GM18505 (cell line): ENCODE measurements around the gene ZNF462.
"Not testable (repeated sequence)": the region's sequence is repeated elsewhere in the genome, so short reads cannot be mapped to it uniquely, and the experiment has no call there.

ENCODE experiments used
- ATAC-seq: cut with Tn5 transposase; IDR thresholded peaks from one replicate; pipeline ENCODE4 v1.9.1; 2021; ENCODE audit not compliant: unreplicated experiment
- POLR2A ChIP-seq: IDR thresholded peaks from 4 replicates; pipeline ENCODE4 v1.6.1; 2011; ENCODE audit warnings: borderline replicate concordance; ENCODE audit not compliant: insufficient read depth, insufficient read length; ENCODE audit errors: extremely low read depth

The ZNF462 gene

DNA sequence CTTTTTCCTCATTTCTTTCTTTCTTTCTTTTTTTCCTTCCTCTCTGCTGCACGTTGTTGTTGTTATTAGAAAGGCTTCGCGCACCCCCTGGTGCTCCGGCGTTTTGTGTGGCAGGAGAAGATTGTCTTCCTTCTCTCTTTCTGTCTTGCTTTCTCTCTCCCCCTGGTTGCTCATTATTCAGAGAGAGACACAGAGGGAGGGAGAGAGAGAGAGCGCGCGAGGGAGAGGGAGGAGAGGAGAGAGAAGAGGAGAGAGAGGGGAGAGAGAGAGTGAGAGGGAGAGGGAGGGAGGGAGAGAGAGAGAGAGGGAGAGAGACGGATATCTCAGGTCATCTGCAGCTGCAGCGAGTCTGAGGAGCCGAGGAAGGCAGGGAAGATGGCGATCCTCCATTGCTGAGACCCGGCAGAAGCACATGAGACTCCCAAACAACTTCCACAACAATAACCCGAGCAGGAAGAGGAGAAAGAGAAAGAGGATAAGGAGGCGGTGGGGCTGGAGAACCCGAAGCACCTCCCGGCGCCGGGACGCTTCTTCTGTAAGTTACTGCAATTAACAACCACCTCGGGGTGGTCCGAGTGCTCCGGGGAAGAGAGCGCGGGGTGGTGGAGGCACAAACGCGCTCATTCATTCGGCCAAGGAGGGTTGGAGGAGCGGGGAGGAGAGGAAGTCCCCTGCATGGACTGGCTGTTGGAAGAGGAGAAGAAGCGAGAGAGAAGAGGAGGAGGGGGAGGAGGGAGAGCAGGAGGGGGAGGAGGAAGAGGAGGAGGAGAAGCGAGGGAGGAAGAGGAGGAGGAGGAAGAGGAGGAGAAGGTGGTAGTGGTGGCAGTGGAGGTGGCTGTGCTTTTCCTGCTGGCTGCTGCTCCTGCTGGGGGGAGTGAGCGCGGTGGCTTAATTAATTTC, at the start of gene ZNF462:
TSS of gene ZNF462 (plus strand) at position 346 of the 900 bp plus-strand sequence. CDS start 60,218 bp downstream, outside the sequence.
- no peak for TF ChIP-seq POLR2A

GRCh38 chr9:106816524-106816923, 46.4 kb upstream of the ZNF462 start:
- no peak for ATAC-seq
- no peak for TF ChIP-seq POLR2A

More for the DNA sequence above, at the start of gene ZNF462:
- no peak for ATAC-seq

DNA sequence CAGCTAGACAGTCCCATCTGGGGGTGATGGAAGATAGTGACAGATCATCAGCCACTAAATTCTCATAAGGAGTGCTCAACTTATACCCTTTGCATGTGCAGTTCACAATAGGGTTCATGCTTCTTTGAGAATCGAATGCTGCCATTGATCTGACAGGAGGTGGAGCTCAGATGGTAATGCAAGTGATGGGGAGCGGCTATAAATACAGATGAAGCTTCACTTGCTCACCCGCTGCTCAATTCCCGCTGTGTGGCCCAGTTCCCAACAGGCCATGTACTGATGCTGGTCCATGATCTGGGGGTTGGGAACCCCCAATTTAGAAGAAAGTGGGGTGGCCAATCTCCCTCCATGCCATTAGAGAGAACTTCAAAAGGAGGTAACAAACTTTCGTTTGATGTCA, 44.9 kb upstream of the ZNF462 start:
- no peak for ATAC-seq
- TF ChIP-seq POLR2A: no peak

GRCh38 chr9:106820866-106821265, 42.1 kb upstream of the ZNF462 start:
- TF ChIP-seq POLR2A: no peak

DNA sequence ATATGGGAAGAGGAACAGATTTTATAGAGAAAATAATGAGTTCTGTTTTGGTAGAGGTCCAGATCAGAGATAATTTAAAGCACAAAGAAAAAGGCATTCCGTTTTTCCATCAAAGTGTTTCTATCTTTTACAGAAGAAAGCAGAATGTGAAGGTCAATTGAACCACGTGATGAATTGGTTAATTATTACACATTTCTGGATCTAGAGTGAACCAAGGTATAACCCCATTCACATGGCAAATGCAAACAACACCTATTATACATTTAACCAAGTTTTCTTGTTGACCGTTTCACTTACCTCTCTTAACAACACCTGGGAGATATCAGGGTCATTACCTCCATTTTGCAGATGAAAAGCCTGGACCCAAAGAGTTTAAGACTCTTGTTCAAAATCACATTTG, 34.9 kb upstream of the ZNF462 start:
- ATAC-seq: no peak
- TF ChIP-seq POLR2A: no peak

More at GRCh38 chr9:106820866-106821265, 42.1 kb upstream of the ZNF462 start:
- no peak for ATAC-seq

GRCh38 chr9:106828965-106829364, 34.0 kb upstream of the ZNF462 start:
- no peak for TF ChIP-seq POLR2A
- no peak for ATAC-seq

DNA sequence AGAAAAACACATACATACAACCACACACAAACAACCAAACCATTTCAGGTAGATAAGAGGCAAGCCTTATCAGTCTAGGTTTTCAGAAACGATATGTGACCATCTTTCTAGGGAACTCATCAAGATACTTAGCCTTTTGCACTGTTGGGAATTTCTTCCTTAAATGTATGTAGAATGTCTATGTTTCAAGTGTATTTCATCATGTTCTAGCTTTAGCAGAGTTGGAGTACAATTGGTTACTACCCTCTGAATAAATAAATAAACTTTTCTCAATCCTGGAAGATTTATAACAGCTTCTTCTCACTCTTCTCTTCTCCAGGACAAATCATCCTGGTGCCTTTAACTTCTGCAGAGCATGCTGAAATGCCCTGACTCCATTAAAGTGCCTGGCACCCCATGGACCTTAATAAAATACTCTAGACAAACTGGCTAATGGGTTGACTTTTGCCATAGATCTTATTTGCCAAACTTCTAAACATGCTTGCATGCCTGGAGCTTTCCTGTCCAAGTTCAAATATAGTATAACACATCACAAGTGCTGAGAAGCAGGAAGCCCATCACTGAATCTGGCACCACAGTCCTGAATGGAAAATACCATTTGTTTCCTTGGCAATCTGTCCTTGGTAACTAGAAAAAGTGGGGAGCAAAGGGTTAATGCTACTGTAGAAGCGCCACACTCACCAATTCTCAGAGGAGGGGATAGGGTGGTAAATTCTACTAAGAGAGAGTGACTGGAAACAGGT, 33.1 kb upstream of the ZNF462 start:
- no peak for TF ChIP-seq POLR2A
- no peak for ATAC-seq

GRCh38 chr9:106830527-106831150, 32.3 kb upstream of the ZNF462 start:
- no peak for ATAC-seq
- TF ChIP-seq POLR2A: no peak

GRCh38 chr9:106834888-106835287, 28.1 kb upstream of the ZNF462 start:
- no peak for ATAC-seq
- no peak for TF ChIP-seq POLR2A

DNA sequence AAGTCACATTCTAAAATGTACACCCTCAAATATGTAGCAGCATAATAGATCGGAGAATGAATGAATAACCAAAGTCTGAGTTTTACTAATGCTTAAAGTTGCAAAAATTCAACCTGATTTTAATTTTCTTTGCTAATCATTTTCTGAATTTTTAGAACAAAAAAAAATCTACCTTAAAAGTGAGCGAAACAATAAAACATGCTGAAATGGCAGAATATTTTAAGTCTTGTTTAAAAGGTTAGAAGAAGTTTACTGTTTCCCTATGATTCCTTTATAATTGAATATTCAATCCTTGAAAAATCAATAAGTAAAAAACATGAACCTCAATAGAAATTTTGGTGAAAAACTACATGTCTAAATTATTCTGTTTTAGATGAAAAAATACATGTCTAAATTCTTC, 27.1 kb upstream of the ZNF462 start:
- ATAC-seq: no peak
- no peak for TF ChIP-seq POLR2A

DNA sequence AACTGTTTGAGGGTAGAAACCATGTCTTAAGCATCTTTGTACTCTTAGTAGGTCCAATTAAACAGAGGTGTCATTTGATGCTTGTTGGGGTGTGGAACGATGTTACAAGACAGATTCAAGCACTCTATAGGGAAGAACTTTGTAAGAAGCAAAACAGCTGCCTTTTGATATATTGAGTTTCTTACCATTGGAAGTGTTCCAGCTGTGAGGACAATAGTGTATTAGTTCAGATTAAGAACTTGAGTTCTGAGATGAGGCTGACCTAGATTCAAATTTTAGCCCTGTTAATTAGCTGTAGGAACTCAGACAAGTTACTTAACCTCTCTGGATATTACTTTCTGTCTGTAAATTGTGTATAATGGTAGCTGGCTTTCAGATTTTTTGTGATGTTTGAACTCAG, 19.6 kb upstream of the ZNF462 start:
- TF ChIP-seq POLR2A: no peak

DNA sequence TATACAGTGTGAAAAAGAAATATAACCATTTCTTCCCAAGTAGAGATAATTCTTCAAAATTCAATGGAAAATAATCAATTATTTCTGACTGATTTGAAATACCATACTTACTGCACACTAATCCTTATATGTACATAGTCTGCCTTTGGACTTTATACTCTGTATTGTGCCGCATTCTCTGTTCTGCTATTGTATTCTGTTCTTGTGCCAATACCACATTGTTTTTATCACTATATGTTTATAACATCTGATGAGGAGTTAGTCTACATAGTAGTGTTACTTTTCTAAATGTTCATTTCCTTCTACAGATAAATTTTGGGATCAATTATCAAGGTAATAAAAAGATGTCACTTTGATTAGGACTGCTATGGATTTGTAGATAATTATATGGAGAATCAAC, 16.7 kb upstream of the ZNF462 start:
- no peak for TF ChIP-seq POLR2A
- ATAC-seq: no peak

More for the DNA sequence above, 19.6 kb upstream of the ZNF462 start:
- ATAC-seq: no peak

DNA sequence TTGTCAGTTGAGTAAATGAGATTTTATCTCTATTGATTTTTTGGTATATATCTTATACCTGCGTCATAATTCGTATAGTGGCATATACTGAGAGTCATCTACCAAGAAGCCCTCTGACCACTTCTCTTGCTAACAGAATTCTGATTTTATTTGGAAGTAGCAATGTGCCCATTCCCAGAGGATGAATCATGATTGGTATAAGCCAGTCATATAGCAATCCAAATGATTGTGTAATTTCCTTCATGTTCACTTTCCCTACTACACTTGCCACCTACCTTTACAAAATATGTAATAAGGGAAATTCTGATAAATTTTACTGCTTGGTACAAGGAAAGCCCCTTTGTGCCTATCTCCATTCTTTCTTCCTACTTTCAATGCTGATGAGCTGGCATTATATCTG, 16.1 kb upstream of the ZNF462 start:
- no peak for ATAC-seq
- no peak for TF ChIP-seq POLR2A

DNA sequence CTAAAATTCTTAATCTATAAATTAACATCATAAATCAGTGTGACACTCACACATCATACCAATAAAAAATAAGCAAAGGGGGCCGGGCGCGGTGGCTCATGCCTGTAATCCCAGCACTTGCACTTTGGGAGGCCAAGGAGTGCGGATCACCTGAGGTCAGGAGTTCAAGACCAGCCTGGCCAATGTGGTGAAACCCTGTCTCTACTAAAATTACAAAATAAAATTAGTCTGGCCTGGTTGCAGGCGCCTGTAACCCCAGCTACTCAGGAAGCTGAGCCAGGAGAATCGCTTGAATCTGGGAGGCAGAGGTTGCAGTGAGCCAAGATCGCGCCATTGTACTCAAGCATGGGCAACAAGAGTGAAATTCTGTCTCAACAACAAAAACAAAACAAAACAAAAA, 11.3 kb upstream of the ZNF462 start:
- not testable (repeated sequence) for ATAC-seq
